ENCODE data around the gene PSMC3.
A peak's percentile ranks its signal among the peaks of the same experiment; 100 is the strongest.

Gene PSMC3

DNA sequence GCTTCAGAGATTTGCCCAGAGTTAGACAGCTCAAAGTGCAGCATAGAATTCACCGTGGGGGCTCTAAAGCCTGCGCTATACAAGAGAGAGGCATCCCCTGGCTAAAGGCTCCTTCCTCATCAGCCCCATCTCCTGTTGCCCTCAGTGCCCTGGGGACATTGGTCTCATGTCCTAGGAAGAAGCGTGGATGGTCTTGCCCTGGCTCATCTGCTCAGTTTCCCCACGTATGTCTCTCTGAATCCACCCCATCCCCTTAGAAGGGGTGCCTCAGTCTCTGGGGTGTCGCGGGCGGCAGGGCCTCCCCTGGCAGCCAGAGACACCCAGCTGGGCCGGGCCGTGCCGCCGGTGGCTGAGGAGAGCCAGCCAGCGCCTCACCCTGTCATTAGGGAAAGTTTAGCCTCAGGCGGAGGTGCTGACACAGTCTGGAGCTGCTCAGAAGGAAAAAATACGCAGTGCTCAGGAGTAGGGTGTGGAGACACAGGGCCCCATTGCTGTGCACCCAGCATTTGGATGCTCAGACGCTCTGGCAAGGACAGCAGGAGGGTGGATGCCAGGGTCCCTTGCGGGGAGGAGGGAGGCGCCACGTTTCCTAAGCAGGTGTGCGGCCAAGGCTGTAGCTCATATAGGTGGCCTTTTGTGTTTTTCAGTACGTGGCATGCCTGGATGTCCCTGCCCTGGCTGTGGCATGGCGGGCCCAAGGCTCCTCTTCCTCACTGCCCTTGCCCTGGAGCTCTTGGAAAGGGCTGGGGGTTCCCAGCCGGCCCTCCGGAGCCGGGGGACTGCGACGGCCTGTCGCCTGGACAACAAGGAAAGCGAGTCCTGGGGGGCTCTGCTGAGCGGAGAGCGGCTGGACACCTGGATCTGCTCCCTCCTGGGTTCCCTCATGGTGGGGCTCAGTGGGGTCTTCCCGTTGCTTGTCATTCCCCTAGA lies 16.5 kb downstream of the PSMC3 start:
- no peak for TF ChIP-seq CTCF (IDR thresholded peaks at IDR 0.05; ENCODE audit: low read depth, low read length)
- Histone ChIP-seq H3K4me3 (ENCODE audit: low read depth, low read length) (no peak overlapping the region), H3K27ac (no peak overlapping the region), H3K9me3 (ENCODE audit: severe bottlenecking) (no peaks in the 10 kb centered on the region), H3K27me3 (ENCODE audit: insufficient read depth, low read depth, severe bottlenecking) (no peaks in the 10 kb centered on the region), H3K36me3 (peaks cover under 1% of the 10 kb centered on the region)
- DNase-seq: no peak

DNA sequence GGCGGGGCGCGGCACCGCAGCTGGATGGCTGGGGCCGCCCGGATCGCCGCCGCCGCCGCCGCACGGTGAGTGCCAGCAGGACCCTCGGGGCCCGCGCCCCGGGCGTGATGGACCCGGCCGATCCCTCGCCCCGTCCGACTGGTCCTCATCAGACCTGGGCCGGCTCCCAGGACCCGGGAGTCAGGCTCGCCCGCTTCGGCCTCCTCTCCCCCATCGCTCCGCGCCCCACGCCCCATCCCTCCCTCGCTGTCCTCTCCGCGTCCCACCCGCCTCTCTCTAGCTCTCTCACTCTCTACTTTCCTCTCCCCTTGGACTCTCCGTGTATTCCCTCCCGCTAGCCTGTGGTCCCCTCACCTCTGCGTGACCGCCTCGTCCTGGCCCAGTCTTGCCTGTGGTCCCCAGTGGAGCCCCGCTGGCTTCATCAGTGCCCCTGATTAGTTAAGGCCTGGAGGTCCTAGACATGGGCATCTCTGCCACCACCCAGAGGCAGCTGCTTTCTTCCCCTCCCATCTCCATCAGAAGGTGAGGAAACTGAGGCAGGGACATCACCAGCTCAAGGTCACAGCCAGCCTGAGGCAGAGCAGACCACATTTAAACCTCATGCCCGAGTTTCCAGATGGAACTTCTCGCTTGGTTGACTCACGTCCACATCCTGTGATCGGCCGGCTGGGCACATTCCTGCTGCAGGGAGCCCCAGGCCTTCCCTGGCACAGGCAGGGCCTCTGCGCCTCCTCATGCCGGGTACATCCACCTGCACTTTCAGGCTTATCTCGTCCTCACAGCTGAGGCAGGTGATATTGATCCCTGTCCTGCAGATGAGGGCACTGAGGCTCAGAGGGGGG lies 17.4 kb downstream of the PSMC3 start:
- no peaks in the 10 kb centered on the region for H3K27me3 ChIP-seq (ENCODE audit: insufficient read depth, low read depth, severe bottlenecking)
- DNase-seq: no peak
- peak overlapping the region; percentile 63 for H3K4me3 ChIP-seq (ENCODE audit: low read depth, low read length)
- no peaks in the 10 kb centered on the region; the same call in none of the 2 replicates for H3K36me3 ChIP-seq
- H3K27ac ChIP-seq: peak overlapping the region; percentile 52; the same call in 1 of the 2 replicates
- no peaks in the 10 kb centered on the region for H3K9me3 ChIP-seq (ENCODE audit: severe bottlenecking)
- no peak for TF ChIP-seq CTCF (IDR thresholded peaks at IDR 0.05; ENCODE audit: low read depth, low read length)

DNA sequence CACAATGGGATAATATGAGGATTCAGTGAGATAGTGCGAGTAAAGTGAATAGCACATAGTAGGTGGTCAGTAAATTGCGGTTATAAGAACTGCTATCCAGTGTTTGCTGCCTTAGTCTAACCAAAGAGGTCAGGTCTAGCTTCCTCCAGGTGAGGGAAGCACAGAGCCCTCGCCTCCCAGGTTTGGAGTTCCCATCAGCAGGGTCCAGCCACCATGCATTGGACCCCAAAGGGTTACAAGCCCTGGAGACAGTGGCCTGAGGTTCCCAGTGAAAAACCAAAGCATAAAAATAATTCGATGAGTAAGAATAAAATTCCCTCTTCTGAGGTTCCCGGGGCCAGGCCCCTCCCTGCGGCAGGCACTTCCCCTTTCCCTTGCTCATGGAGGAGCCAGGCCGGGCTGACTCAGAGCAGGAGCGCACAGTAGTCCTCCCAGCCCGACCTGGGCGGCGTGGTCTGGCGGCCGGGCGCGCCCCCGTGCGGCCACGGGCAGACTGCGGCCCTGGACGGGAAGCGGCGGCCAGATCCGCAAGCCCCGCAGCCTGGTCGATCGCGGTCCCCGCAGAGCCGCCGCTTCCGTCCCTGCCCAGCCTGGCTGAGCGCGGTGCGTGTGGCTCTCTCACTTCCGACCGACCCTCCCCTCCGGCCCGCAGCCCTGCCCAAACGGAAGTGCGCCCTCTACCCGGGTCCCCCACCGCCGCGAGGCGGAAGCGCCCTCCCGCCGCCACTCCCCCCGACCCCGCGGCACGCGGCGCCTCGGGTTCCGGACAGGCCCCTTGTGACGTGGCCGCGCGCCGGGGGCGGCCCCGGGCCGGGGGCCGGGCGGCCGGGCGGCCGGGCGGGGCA lies 18.3 kb downstream of the PSMC3 start, which contains the start of gene SLC39A13:
SLC39A13 (plus strand) TSS at position 845 of the 845 bp plus-strand sequence. CDS start 1,505 bp downstream, outside the sequence.
- Histone ChIP-seq H3K9me3 (ENCODE audit: severe bottlenecking) (no peaks in the 10 kb centered on the region), H3K4me3 (ENCODE audit: low read depth, low read length) (peak within 1 kb of the TSS; percentile 77), H3K27ac (peak within 1 kb of the TSS; percentile 82), H3K27me3 (ENCODE audit: insufficient read depth, low read depth, severe bottlenecking) (no peaks in the 10 kb centered on the region), H3K36me3 (no peaks in the 10 kb centered on the region; the same call in none of the 2 replicates)
- DNase-seq: peak; percentile 95
- peak; percentile 80 for TF ChIP-seq CTCF (IDR thresholded peaks at IDR 0.05; ENCODE audit: low read depth, low read length)

GRCh38 chr11:47406896-47407745 lies 19.1 kb downstream of the PSMC3 start:
- no peaks in the 10 kb centered on the region for H3K27me3 ChIP-seq (ENCODE audit: insufficient read depth, low read depth, severe bottlenecking)
- no peaks in the 10 kb centered on the region; the same call in none of the 2 replicates for H3K36me3 ChIP-seq
- no peak for TF ChIP-seq CTCF (IDR thresholded peaks at IDR 0.05; ENCODE audit: low read depth, low read length)
- DNase-seq: no peak
- peak overlapping the region; percentile 77 for H3K4me3 ChIP-seq (ENCODE audit: low read depth, low read length)
- peak overlapping the region; percentile 82 for H3K27ac ChIP-seq
- no peaks in the 10 kb centered on the region for H3K9me3 ChIP-seq (ENCODE audit: severe bottlenecking)

All from WERI-Rb-1 (cell line).